ENCODE data around the gene HIRA. TPM values are rescaled to one million over a fixed set of nuclear protein-coding genes. Genes with fewer than 3 reads are reported as not detected.

The HIRA gene
- total RNA-seq, 1 experiment from 2014 or later: 51.0 TPM

- POLR2A ChIA-PET: no interaction called here
- H3K36me3 Mint-ChIP-seq: peaks cover 49% of the 10 kb centered on the region
These were observed 71.2 kb downstream of the HIRA start for GRCh38 chr22:19360300-19360792.

More at GRCh38 chr22:19360300-19360792, 71.2 kb downstream of the HIRA start:
- no peaks in the 10 kb centered on the region for H3K9me3 Mint-ChIP-seq
- H3K4me3 Mint-ChIP-seq: no peak overlapping the region
- no peak for DNase-seq (ENCODE audit: low spot score)
- CTCF ChIA-PET: interaction anchor here (0.6 kb wide), 1 partner anchor 73 kb away, joined by 3 read pairs; no protein-coding TSS in a partner anchor
- TF ChIP-seq NR2C2 (CRISPR knock-in tag; IDR thresholded peaks at IDR 0.05) (no peak), NFATC4 (CRISPR knock-in tag; IDR thresholded peaks at IDR 0.05) (no peak), EMX1 (CRISPR knock-in tag; IDR thresholded peaks at IDR 0.05) (no peak), FOXK1 (CRISPR knock-in tag; IDR thresholded peaks at IDR 0.05) (no peak), ATF2 (CRISPR knock-in tag; IDR thresholded peaks at IDR 0.05; ENCODE audit: borderline replicate concordance, low read depth) (no peak), ZNF532 (CRISPR knock-in tag; IDR thresholded peaks at IDR 0.05; ENCODE audit: borderline replicate concordance) (no peak), AR (CRISPR knock-in tag; IDR thresholded peaks at IDR 0.05) (no peak), ATF3 (CRISPR knock-in tag; conservative IDR thresholded peaks at IDR 0.05) (no peak), ZNF138 (CRISPR knock-in tag; conservative IDR thresholded peaks at IDR 0.05) (no peak), PREB (CRISPR knock-in tag; IDR thresholded peaks at IDR 0.05; ENCODE audit: borderline replicate concordance) (no peak), ZNF281 (CRISPR knock-in tag; IDR thresholded peaks at IDR 0.05) (no peak), STAT6 (CRISPR knock-in tag; conservative IDR thresholded peaks at IDR 0.05; ENCODE audit: low read depth) (no peak), ZNF232 (CRISPR knock-in tag; IDR thresholded peaks at IDR 0.05) (no peak), OVOL2 (CRISPR knock-in tag; IDR thresholded peaks at IDR 0.05; ENCODE audit: borderline replicate concordance) (no peak), CREB1 (CRISPR knock-in tag; IDR thresholded peaks at IDR 0.05) (no peak), ZNF512 (CRISPR knock-in tag; IDR thresholded peaks at IDR 0.05; ENCODE audit: borderline replicate concordance) (no peak), TEAD4 (CRISPR knock-in tag; IDR thresholded peaks at IDR 0.05) (no peak), KAT7 (CRISPR knock-in tag; IDR thresholded peaks at IDR 0.05; ENCODE audit: borderline replicate concordance) (no peak)
- peak; percentile 41 for ATAC-seq
- H3K27ac Mint-ChIP-seq: no peak overlapping the region
- no peaks in the 10 kb centered on the region for H3K27me3 Mint-ChIP-seq (ENCODE audit: low read depth)
- H3K4me1 Mint-ChIP-seq: no peaks in the 10 kb centered on the region
